GM21367 (cell line): ENCODE data around the gene SMIM24.
"Not testable (repeated sequence)": the region's sequence is repeated elsewhere in the genome, so short reads cannot be mapped to it uniquely, and the experiment has no call there.

Experiments used
- ATAC-seq: cut with Tn5 transposase; IDR thresholded peaks from one replicate; pipeline ENCODE4 v1.9.1; 2021; ENCODE audit not compliant: unreplicated experiment

The SMIM24 gene

DNA sequence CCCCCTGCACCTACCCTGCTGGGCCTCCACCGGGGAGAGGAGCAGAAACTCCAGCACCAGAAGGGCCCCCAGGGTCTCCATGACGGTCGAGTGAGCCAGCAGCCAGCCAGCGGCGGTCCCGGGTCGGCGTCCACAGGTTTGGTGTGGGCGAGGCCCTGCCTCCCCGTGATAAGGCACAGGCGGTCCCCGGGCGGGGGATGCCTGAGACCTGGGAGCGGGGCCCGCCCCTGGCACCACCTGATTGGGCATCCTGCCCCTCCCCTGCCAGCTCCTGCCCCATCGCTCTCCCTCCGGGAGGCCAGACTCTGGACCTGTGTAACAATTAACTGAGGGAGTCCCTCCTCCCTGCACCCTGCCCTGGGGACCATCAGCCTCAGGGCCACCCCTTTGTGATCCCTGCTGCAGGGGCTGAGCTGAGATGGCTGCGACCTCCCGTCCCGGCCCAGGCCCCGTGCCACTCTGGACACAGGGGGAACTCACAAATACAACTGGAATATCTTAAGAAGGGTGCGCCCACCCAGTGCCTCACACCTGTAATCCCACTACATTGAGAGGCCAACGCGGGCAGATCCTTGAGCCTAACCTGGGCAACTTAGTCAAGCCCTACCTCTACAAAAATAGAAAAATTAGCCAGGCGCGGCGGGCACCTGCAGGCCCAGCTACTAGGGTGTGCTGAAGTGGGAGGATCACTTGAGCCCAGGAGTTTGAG, at the start of gene SMIM24:
SMIM24 (minus strand) TSS at position 143 of the 709 bp plus-strand sequence; CDS start at position 81, 62 bp downstream.
- no peak for ATAC-seq

GRCh38 chr19:3529299-3529698, 49.0 kb upstream of the SMIM24 start:
- not testable (repeated sequence) for ATAC-seq

- ATAC-seq: no peak
These were observed 48.4 kb upstream of the SMIM24 start for GRCh38 chr19:3528539-3529211.

DNA sequence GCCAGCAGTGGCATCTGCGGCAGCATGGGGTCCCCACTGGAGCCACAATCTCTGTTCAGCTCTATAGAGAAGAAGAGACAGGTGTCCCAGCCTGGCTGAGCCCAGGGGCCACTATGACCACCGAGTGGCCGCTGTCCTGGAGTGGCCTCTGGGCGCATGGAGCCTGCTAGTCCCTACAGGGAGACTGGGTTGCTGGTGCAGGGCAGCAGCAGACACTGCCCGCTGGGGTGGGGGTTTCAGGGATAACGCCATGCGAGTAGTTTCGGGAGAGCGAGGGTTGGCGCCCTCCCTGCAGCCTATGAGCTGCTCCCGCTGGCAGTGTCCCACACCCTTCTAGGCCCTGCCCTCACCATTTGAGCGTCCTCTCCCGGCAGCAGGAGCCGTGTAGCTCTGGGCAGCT, 47.8 kb upstream of the SMIM24 start:
- no peak for ATAC-seq

DNA sequence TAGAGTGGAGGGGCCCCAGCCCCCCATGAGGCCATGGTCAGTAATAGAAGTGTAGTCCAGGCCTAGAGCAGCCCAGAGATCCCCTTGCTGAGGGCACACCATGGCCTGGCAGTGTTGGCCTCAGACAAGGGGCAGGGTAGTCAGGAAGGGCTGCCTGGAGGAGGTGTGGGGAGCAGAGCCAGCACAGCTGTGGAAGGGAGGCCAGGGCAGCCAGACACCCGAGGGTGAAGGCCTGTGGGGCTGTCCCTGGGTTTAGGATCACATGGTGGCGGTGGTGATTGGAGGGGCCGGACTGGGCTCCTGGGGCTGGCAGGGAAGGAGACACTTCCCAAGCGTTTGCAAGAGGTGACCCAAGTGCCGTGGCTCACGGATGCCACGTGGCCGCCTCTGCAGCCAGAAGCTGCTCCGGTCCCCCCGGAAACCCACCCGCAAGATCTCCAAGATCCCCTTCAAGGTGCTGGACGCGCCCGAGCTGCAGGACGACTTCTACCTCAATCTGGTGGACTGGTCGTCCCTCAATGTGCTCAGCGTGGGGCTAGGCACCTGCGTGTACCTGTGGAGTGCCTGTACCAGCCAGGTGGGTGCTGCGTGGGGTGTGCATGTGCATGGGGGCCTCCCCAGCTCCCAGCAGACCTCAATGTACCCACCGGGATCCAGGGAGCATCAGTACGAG, 47.0 kb upstream of the SMIM24 start:
- no peak for ATAC-seq

GRCh38 chr19:3526507-3527237, 46.3 kb upstream of the SMIM24 start:
- ATAC-seq: no peak

DNA sequence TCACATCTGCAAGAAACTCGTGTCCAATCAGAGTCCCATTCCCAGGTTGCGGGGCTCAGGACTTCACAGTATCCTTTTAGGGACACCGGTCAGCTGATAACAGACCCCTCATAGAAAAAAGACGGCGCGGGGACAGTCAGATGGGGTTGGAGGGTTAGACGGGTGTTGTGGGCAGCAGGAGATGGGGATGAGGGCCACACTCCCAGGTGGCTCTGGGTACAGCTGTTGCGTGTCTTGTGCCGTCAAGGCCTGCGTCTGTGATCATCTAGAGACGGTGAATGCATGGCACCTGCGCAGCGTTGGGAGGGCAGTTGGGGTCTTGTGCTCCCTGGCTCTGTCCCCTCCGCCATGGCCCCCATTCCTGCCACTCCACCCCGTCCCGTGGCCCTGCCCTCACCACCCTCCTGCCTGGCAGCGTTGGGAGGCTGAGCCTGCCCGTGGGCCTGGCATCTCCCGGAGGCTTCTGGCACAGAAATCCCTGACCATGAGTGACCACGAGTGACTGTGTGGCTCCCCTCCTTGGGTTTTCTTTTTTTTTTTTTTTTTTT, 44.7 kb upstream of the SMIM24 start:
- ATAC-seq: no peak

- ATAC-seq: no peak
These were observed 43.9 kb upstream of the SMIM24 start for GRCh38 chr19:3524078-3524842.

- ATAC-seq: no peak
These were observed 43.2 kb upstream of the SMIM24 start for GRCh38 chr19:3523361-3524077.

DNA sequence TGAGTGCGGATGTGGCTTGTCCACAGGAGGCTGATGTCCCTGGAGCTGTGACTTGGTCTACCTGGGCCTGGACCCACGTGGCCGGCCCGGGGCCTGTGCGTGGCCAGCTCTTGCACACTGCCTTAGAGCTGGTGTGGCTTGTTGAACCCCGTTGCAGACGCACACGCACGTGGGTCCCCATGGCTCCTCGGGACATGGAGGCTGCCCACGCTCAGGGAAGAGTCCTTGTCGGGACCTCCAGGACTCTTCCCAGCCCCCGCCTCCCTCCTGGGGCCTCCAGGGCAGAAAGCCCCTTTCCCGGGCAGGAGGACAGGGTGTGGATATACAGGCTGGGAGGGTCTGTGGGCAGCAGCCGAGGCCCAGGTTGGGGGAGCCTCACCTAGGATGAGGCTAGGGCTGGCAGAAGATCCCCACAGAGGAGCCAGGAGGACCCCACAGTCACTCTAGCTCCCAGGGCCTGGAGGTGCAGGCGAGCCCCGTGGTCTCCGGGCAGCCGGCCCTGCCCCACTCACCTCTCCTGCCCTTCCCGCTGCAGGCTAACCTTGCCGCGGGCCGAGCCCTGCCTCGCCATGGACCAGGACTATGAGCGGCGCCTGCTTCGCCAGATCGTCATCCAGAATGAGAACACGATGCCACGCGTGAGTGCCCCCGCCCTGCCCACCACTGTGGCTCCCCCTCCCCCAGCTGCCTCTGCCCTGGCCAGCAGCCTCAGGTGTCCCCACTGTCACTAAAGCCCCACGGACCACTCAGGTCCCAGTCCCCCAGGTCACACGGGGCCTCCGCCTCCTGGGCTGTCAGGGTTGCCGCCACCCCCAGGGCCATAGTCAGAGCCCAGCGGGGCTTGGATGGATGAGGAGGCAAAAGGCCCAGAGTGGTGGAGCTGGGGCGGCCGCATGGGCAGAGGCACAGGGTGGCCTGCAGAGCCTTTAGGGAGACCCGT, 42.4 kb upstream of the SMIM24 start:
- no peak for ATAC-seq

DNA sequence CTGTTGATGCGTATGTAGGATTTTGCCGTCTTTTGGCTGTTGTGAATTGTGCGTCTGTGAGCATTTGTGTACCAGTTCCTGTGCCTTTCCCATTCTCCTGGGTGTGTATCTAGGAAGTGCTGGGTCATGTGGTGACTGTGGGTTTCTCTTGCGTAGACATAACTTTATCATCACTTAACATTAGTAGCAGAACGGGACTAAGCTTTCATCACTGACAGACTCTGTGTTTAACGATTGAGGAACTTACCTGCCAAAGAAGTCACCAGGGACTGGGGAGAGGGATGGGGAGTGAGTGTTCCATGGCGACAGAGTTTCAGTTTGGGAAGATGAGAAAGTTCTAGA, 40.8 kb upstream of the SMIM24 start:
- no peak for ATAC-seq

DNA sequence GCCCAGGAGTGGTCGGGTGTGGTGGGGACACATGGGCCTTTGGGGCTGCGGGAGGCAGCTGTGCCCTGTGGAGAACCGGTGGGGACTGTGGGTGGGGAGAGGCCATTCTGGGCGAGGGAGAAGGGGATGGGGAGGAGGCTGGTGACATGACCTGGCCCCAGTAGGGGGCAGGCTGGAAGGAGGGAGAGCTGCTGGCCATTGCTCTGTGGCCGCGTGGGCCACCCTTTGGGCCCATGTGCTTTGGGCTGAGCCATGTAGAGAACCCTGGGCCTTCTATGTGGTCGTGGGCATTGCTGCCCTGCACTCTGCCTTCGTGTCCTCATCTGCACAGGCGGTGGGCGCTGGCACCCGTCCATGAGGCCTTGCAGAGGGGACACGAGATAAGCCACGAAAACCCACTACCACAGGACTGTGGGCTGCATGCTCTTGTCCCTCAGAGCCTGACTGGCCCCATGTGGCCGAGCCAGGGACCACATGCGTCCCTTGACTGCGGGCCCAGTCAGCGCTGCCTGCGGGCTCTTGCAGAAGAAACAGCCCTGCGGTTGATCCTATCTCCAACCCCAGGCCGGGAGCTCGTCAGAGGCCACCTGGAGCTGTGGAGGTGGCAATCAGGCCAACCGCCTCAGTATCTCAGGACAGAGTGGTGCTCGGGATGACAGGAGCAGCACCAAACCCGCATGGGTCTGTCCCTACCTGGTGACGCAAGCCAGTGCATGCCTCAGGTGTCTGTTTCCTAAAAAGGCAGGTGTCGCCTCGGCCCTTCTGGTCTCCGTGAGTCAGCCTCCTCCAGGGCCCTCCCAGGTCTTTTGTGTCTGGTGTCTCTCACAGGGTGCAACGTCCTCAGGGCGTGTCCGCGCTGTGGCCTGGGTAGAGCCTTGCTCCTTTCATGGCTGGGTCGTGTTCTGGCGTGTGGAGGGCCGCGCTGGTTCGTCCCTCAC, 40.1 kb upstream of the SMIM24 start:
- ATAC-seq: no peak

GRCh38 chr19:3519126-3519525, 38.8 kb upstream of the SMIM24 start:
- ATAC-seq: no peak

- ATAC-seq: no peak
These were observed 38.3 kb upstream of the SMIM24 start for GRCh38 chr19:3518659-3519058.

DNA sequence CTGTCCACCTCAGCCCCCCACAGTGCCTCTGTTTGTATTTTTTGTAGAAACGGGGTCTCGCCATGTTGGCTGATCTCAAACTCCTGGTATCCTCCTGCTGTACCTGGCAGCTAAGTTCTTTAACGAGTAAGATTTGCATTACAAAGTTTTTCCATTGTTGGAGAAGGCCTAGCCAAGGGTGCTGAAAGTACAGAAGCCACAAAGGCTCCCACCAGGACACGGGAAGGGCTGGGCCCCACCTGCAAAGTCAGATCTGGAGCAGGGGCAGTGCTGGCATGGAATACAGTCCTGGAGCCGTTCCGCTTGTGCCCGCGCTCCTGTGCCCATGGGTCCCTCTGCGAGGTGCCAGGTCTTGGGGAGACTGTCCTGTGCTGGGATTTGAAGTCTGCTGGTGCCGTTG, 37.9 kb upstream of the SMIM24 start:
- no peak for ATAC-seq

GRCh38 chr19:3517638-3518037, 37.3 kb upstream of the SMIM24 start:
- ATAC-seq: no peak

GRCh38 chr19:3516675-3517207, 36.4 kb upstream of the SMIM24 start:
- ATAC-seq: no peak
